Mononuclear cell (primary cell): ENCODE results near the gene REEP6. TPM values are rescaled to one million over a fixed set of nuclear protein-coding genes. Genes with fewer than 3 reads are reported as not detected.
"Not testable (repeated sequence)": the region's sequence is repeated elsewhere in the genome, so short reads cannot be mapped to it uniquely, and the experiment has no call there.

Experiments
- H3K27me3 ChIP-seq: 2 replicates; pipeline ENCODE4 v1.6.0; 2011; ENCODE audit warnings: low read length, control low read depth; ENCODE audit not compliant: insufficient read depth
- H3K4me1 ChIP-seq: 2 replicates; pipeline ENCODE4 v1.5.1; 2011; ENCODE audit warnings: mild to moderate bottlenecking, low read length, control low read depth; ENCODE audit not compliant: insufficient read depth
- H3K4me3 ChIP-seq: 2 replicates; pipeline ENCODE4 v1.5.1; 2011; ENCODE audit warnings: mild to moderate bottlenecking, low read length, moderate library complexity
- H3K9me3 ChIP-seq: 2 replicates; pipeline ENCODE4 v1.5.1; 2011; ENCODE audit warnings: low read depth, mild to moderate bottlenecking, control low read depth, low read length
- total RNA-seq: library from RNA; depleted of rRNA; stranded (reverse); fragments of >200 nt; gene quantifications from one replicate; pipeline ENCODE4 v1.2.3, GENCODE V29; 2012

REEP6 gene
- total RNA-seq, 1 donor, result 2.1 TPM

GRCh38 chr19:1475751-1476437 is 15.1 kb upstream of the REEP6 start:
- Histone ChIP-seq H3K4me3 (no peak overlapping the region), H3K4me1 (peaks cover 32% of the 10 kb centered on the region), H3K9me3 (no peaks in the 10 kb centered on the region), H3K27me3 (peaks cover 19% of the 10 kb centered on the region)

DNA sequence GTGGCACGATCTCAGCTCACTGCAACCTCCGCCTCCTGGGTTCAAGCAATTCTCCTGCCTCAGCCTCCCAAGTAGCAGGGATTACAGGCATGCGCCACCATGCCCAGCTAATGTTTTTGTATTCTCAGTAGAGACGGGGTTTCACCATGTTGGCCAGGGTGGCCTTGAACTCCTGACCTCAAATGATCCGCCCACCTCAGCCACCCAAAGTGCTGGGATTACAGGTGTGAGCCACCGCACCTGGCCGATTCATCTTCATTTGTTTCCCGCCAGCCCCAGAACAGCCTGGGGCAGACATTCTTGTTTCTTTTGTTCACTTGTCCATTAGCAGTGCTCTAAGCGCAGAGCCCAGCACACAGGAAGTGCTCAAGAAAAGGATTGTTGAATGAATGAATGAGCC is 13.9 kb upstream of the REEP6 start:
- not testable (repeated sequence) for H3K9me3 ChIP-seq, H3K27me3 ChIP-seq, H3K4me3 ChIP-seq
- H3K4me1 ChIP-seq, result peaks cover 20% of the 10 kb centered on the region

GRCh38 chr19:1478934-1479707 is 11.9 kb upstream of the REEP6 start, which contains the start of gene C19orf25:
C19orf25 (minus strand) TSS chr19:1479215; CDS start chr19:1478903, 312 bp downstream.
- Histone ChIP-seq H3K4me1 (peaks cover 17% of the 10 kb centered on the region), H3K9me3 (no peaks in the 10 kb centered on the region), H3K4me3 (peak within 1 kb of the TSS; percentile 66), H3K27me3 (no peaks in the 10 kb centered on the region)

- Histone ChIP-seq H3K9me3 (no peaks in the 10 kb centered on the region), H3K27me3 (no peaks in the 10 kb centered on the region), H3K4me1 (peaks cover 17% of the 10 kb centered on the region), H3K4me3 (no peak overlapping the region)
Observed at GRCh38 chr19:1481224-1481892, 9.6 kb upstream of the REEP6 start.

DNA sequence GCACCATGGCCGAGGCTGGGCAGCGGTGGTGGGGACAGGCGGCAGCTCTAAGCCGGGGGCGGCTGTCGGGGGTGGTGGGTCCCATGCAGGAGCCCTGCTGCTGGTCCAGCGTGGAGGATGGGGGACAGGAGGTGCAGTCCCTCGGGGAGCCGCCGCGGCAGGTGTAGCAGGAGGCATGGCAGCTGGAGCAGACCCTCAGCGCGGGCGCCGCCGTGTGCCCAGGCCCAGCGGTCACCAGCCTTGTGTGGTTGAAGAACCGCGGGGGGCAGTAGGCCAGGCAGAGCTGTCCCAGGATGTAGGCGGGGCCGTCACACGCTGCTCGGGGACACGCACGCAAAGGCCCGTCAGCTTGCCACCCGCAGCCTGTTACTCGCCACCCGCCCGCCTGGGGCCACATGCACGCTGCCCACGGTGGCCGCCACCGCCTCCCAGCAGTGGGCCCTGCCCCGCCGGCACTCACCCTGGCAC is 9.1 kb upstream of the REEP6 start:
- H3K9me3 ChIP-seq, result no peaks in the 10 kb centered on the region
- H3K27me3 ChIP-seq, result no peaks in the 10 kb centered on the region
- H3K4me3 ChIP-seq, result no peak overlapping the region
- peaks cover 17% of the 10 kb centered on the region for H3K4me1 ChIP-seq

GRCh38 chr19:1482361-1483130 is 8.4 kb upstream of the REEP6 start:
- Histone ChIP-seq H3K4me3 (no peak overlapping the region), H3K9me3 (no peaks in the 10 kb centered on the region), H3K27me3 (no peaks in the 10 kb centered on the region), H3K4me1 (peaks cover 17% of the 10 kb centered on the region)

DNA sequence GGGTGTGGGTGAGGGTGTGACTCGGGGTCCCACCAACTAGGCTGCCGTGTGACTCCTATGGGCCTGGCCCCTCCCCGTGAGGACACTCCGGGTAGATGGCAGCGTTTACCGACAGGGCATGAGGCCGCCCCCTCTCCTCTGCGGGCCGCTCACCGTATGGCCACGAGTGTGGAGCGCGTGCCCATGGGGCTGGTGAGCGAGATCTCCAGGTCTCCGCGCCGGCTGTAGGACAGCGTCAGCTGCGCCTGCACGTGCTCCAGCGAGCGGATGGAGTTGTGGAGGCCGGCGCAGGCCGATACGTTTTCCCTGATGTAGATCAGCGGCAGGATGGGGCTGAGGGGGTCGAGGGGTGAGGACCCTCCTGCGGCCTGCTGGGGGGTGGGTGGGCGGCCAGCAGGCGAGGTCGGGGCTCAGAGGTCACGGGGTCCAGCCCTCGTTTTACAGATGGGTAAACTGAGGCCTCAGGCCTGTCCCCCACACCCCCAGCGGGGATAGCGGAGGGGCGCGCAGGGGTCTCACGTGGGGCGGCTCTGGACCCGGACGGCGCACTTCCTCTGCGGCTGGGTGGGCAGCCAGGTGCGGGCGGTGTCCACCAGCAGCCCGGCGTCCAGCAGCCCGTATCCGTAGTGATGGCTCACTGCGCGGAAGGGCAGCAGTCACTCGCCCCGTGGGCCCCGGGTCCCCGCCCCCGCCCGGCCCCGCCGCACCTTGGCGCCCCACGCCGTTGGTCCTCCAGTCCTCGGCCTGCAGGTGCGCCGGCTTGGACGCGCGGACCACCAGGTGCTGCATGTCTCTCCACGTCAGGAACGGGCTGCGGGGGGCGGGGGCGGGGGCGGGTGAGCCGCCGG is 7.6 kb upstream of the REEP6 start:
- H3K27me3 ChIP-seq, result no peaks in the 10 kb centered on the region

DNA sequence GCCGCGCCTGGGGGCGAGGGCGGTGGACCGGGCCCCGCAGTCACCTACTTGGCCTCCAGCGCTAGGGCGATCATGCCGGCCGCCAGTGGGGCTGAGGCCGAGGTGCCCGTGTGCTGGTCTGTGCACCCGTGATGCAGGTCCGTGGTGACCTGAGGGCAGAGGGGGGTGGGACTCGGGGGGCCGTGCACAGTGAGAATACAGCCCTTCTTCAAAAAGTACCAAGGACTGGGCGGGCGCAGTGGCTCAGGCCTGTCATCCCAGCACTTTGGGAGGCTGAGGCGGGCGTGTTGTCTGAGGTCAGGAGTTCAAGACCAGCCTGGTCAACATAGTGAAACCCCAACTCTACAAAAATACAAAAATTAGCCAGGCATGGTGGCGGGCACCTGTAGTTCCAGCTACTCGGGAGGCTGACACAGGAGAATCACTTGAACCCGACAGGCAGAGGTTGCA is 7.0 kb upstream of the REEP6 start:
- no peak overlapping the region for H3K4me3 ChIP-seq
- H3K27me3 ChIP-seq, result no peaks in the 10 kb centered on the region
- peaks cover 7% of the 10 kb centered on the region for H3K4me1 ChIP-seq
- H3K9me3 ChIP-seq, result no peaks in the 10 kb centered on the region

More for the DNA sequence above, 7.6 kb upstream of the REEP6 start:
- peaks cover 10% of the 10 kb centered on the region for H3K4me1 ChIP-seq
- no peaks in the 10 kb centered on the region for H3K9me3 ChIP-seq
- H3K4me3 ChIP-seq, result no peak overlapping the region

- no peaks in the 10 kb centered on the region for H3K27me3 ChIP-seq
- H3K4me3 ChIP-seq, result no peak overlapping the region
- peaks cover 19% of the 10 kb centered on the region for H3K4me1 ChIP-seq
- no peaks in the 10 kb centered on the region for H3K9me3 ChIP-seq
Observed at GRCh38 chr19:1486720-1487575, 4.0 kb upstream of the REEP6 start.

- Histone ChIP-seq H3K27me3 (no peaks in the 10 kb centered on the region), H3K4me1 (peaks cover 19% of the 10 kb centered on the region), H3K4me3 (no peak overlapping the region), H3K9me3 (no peaks in the 10 kb centered on the region)
Observed at GRCh38 chr19:1487576-1488281, 3.3 kb upstream of the REEP6 start.

DNA sequence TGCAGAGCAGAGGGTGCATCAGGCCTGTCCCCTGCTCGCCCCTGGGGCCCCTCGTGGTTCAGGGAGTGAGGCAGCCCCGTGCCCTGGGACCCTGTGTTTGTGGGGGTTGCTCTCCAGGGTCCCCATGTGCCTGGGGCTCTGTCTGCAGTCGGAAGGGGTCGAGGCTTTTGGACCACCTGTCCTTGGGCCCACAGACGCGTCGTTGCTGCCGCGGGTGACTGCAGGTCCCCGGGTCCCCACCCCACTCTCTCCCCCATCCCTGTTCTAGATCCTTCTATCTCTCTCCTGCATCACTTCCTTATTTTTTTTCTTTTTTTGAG is 2.7 kb upstream of the REEP6 start:
- Histone ChIP-seq H3K4me3 (no peak overlapping the region), H3K4me1 (peaks cover 19% of the 10 kb centered on the region), H3K9me3 (no peaks in the 10 kb centered on the region), H3K27me3 (no peaks in the 10 kb centered on the region)

GRCh38 chr19:1489463-1490310 is 1.3 kb upstream of the REEP6 start:
- peaks cover 19% of the 10 kb centered on the region for H3K4me1 ChIP-seq
- H3K9me3 ChIP-seq, result no peaks in the 10 kb centered on the region
- H3K27me3 ChIP-seq, result no peaks in the 10 kb centered on the region
- H3K4me3 ChIP-seq, result peak overlapping the region; percentile 41
